Measurements from ENCODE around the gene RASA3. TPM values are rescaled to one million over a fixed set of nuclear protein-coding genes. Genes with fewer than 3 reads are reported as not detected.

The RASA3 gene
- total RNA-seq, 1 donor from 2014 or later = 2.9 TPM

- Histone ChIP-seq H2AFZ (replicated peaks) (no peak overlapping the region), H3K9ac (no peak overlapping the region), H3K36me3 (no peaks in the 10 kb centered on the region), H3K27me3 (no peaks in the 10 kb centered on the region), H3K4me2 (no peak overlapping the region), H3K9me3 (ENCODE audit: low read depth) (no peaks in the 10 kb centered on the region), H3K27ac (no peak overlapping the region), H3K4me1 (peaks cover 13% of the 10 kb centered on the region), H3F3A (ENCODE audit: low read depth) (no peaks in the 10 kb centered on the region), H4K20me1 (ENCODE audit: low read depth) (no peaks in the 10 kb centered on the region), H3K79me2 (ENCODE audit: low read depth) (no peaks in the 10 kb centered on the region), H3K4me3 (no peak overlapping the region)
- DNase-seq (ENCODE audit: low spot score) = no peak
- no peak overlapping the region for H3K27ac Mint-ChIP-seq
- H3K36me3 Mint-ChIP-seq = peaks cover 10% of the 10 kb centered on the region
- H3K27me3 Mint-ChIP-seq (ENCODE audit: insufficient read depth, low read depth) = no peaks in the 10 kb centered on the region
- no peak overlapping the region for H3K4me3 Mint-ChIP-seq
- no peaks in the 10 kb centered on the region for H3K9me3 Mint-ChIP-seq
- TF ChIP-seq CTCF (IDR thresholded peaks at IDR 0.05) = no peak
- no peak for TF ChIP-seq EZH2phosphoT487 (IDR thresholded peaks at IDR 0.05)
- no peak for TF ChIP-seq EZH2 (IDR thresholded peaks at IDR 0.05)
- peaks cover 22% of the 10 kb centered on the region for H3K4me1 Mint-ChIP-seq
Measured at GRCh38 chr13:114022876-114023275, 109.5 kb downstream of the RASA3 start.

DNA sequence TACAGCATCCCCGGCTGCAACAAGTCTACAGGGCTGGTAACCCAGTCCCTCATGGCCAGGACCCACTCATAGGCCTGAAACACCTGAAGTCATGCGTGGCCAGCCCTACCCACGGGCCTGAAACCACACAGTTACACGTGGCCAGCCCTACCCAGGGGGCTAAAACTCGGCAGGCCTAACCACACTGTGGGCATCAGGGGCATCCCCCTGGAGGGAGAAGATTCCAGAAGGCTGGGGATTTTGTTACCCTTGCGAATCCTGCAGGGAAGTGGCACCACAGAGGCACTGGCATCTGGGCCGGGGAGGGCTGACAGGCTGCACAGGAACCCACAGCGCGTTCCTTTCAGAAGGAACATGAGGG, 110.1 kb downstream of the RASA3 start:
- Mint-ChIP-seq H3K4me1 (peaks cover 22% of the 10 kb centered on the region), H3K9me3 (no peaks in the 10 kb centered on the region), H3K36me3 (peaks cover 6% of the 10 kb centered on the region), H3K27me3 (ENCODE audit: insufficient read depth, low read depth) (peaks cover 3% of the 10 kb centered on the region), H3K27ac (no peak overlapping the region), H3K4me3 (no peak overlapping the region)
- Histone ChIP-seq H2AFZ (replicated peaks) (no peak overlapping the region), H4K20me1 (ENCODE audit: low read depth) (no peaks in the 10 kb centered on the region), H3K79me2 (ENCODE audit: low read depth) (no peaks in the 10 kb centered on the region), H3K9me3 (ENCODE audit: low read depth) (no peaks in the 10 kb centered on the region), H3K4me2 (no peak overlapping the region), H3K9ac (no peak overlapping the region), H3K27ac (no peak overlapping the region), H3K36me3 (no peaks in the 10 kb centered on the region), H3K27me3 (no peaks in the 10 kb centered on the region), H3F3A (ENCODE audit: low read depth) (no peaks in the 10 kb centered on the region), H3K4me3 (no peak overlapping the region), H3K4me1 (peaks cover 13% of the 10 kb centered on the region)
- no peak for DNase-seq (ENCODE audit: low spot score)
- TF ChIP-seq CTCF (IDR thresholded peaks at IDR 0.05) = no peak

DNA sequence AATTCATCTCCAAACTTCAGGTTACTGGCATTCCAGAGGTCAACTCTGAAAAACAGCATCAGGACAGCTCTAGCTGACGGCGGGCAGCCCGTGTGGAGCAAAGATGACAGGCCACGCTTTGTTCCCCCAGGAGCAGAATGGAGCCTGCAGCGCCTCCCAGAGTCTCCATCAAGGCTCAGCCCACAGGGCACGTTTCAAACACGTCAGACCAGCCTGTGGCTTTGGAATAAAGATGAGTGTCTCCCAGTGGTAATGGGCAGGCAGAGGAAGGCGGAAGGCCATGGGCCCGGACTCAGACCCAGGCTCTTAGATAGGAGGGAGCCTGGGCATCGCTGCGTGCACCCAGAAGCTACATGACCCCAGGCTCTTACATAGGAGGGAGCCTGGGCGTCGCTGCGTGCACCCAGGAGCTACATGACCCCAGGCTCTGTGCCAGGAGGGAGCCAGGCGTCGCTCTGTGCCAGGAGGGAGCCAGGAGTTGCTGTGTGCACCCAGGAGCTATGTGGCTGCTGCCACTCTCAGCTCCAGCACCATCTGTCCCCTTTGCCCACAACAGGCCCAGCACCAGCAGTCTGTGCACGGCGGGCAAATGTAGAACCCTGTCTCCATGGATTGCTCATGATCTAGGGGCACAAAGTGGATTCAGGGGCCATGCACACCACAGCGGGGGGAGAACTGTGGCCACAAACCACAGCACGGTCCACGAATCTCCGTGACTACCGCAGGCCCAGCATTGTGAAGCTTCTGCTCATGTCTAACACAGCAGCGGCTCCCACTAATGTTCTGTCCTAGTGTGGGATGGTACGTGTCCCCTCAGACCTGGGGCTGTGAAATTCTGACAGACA, 110.7 kb downstream of the RASA3 start:
- H2AFZ ChIP-seq (replicated peaks) = no peak overlapping the region
- Mint-ChIP-seq H3K4me3 (no peak overlapping the region), H3K27me3 (ENCODE audit: insufficient read depth, low read depth) (peaks cover 5% of the 10 kb centered on the region), H3K36me3 (peaks cover 7% of the 10 kb centered on the region), H3K9me3 (no peaks in the 10 kb centered on the region), H3K4me1 (peaks cover 21% of the 10 kb centered on the region), H3K27ac (no peak overlapping the region)
- H3K36me3 ChIP-seq = no peaks in the 10 kb centered on the region
- no peak overlapping the region for H3K4me2 ChIP-seq
- no peak overlapping the region for H3K9ac ChIP-seq
- TF ChIP-seq CTCF (IDR thresholded peaks at IDR 0.05) (peak; percentile 5), EZH2phosphoT487 (IDR thresholded peaks at IDR 0.05) (no peak), EZH2 (IDR thresholded peaks at IDR 0.05) (no peak)
- H3K27me3 ChIP-seq = no peaks in the 10 kb centered on the region
- no peak overlapping the region for H3K27ac ChIP-seq
- H3K4me1 ChIP-seq = peaks cover 13% of the 10 kb centered on the region
- no peaks in the 10 kb centered on the region for H4K20me1 ChIP-seq (ENCODE audit: low read depth)
- no peaks in the 10 kb centered on the region for H3F3A ChIP-seq (ENCODE audit: low read depth)
- H3K4me3 ChIP-seq = no peak overlapping the region
- H3K9me3 ChIP-seq (ENCODE audit: low read depth) = no peaks in the 10 kb centered on the region
- DNase-seq (ENCODE audit: low spot score) = no peak
- no peaks in the 10 kb centered on the region for H3K79me2 ChIP-seq (ENCODE audit: low read depth)

All from neural progenitor cell (in vitro differentiated cells).